Lower leg skin (tissue), 4 donors: ENCODE data around the gene SOS1. TPM values are rescaled to one million over a fixed set of nuclear protein-coding genes. Genes with fewer than 3 reads are reported as not detected.
"Not testable (repeated sequence)": the region's sequence is repeated elsewhere in the genome, so short reads cannot be mapped to it uniquely, and the experiment has no call there.

ENCODE experiments used
- DNase-seq, 2 donors: peaks; one replicate each; pipeline ENCODE4 v3.0.0-alpha.2; 2019; ENCODE audit warnings: low spot score in 2 of 2
- H3K4me3 ChIP-seq: fragments of 200-600 bp; sonication (generic); 2 replicates; pipeline ENCODE4 v1.5.1; 2017; ENCODE audit warnings: mild to moderate bottlenecking, low read depth; ENCODE audit not compliant: poor library complexity, severe bottlenecking
- CTCF ChIP-seq, 3 donors: fragments of 450-650 bp; IDR thresholded peaks; one replicate each; pipeline ENCODE4 v1.5.1; 2016; ENCODE audit warnings: antibody characterized with exemption in 3 of 3, mild to moderate bottlenecking in 3 of 3, moderate library complexity in 2 of 3
- POLR2A ChIP-seq, 2 donors: fragments of 450-650 bp; IDR thresholded peaks; one replicate each; pipeline ENCODE4 v1.6.1; 2016 to 2017; ENCODE audit warnings: antibody characterized with exemption in 2 of 2, mild to moderate bottlenecking in 1 of 2, moderate library complexity in 1 of 2
- WGBS, 2 donors: methylation state at CpG; one replicate each; pipeline ENCODE4 v1.1.5; 2018; 5-methylcytosine and 5-hydroxymethylcytosine counted together
- intact Hi-C: fragments of 100-400 bp; cut with DNase I; formaldehyde crosslinking; loops from one replicate; pipeline ENCODE4 v1.15.0; 2023; ENCODE audit warnings: low total_unique reads
- total RNA-seq, 4 donors: library from RNA; depleted of rRNA; stranded (reverse); fragments of >200 nt; gene quantifications; one replicate each; pipeline ENCODE4 v1.1.0, GENCODE V29; 2016

Gene SOS1
- total RNA-seq, 4 donors from 2014 or later, result 18.9 to 25.0 (median 19.3) TPM

DNA sequence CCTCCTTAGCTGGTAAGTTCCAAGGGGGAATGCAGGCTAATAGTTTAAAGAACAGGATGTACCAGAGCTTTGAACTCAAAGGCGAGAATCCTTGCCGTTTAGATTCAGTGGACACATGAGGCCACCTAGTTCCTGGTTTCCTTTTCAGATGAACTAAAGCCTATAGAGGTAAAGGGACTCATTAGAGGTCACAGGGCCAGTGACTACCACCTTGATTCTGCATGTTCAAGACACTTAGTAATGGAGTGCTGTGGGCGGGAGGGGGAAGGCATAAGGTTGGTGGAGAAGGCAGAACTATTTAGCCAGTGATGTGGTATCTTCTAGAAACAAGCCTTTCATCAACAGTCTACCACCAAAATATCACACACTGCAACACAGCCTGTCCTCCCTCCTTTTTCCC, 183.3 kb downstream of the SOS1 start:
- WGBS, 2 donors, result 82 to 90% methylated on average over 3 of the region's 3 CpGs
- DNase-seq, result no peak
- TF ChIP-seq CTCF (IDR thresholded peaks at IDR 0.05) (no peak), POLR2A (IDR thresholded peaks at IDR 0.05) (no peak)
- no peak overlapping the region for H3K4me3 ChIP-seq
- intact Hi-C loops, result no loop called here

DNA sequence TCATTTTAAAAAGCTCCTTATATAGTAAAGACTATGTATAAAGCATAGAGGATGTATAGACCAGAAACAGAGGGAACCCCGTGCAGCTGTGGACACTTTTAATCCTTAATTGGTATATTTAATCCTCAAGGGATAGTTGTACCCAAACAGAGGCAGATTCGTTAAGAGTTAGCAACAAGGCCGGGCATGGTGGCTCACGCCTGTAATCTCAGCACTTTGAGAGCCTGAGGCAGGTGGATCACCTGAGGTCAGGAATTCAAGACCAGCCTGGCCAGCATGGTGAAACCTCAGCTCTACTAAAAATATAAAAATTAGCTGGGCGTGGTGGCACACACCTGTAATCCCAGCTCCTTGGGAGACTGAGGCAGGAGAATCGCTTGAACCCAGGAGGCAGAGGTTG, 184.3 kb downstream of the SOS1 start:
- intact Hi-C loops, H3K4me3 ChIP-seq, DNase-seq: not testable (repeated sequence)
- WGBS, 2 donors, result 84 to 88% methylated on average over 6 of the region's 6 CpGs

GRCh38 chr2:38935568-38936172, 185.2 kb downstream of the SOS1 start:
- WGBS, 2 donors, result 88 to 93% methylated on average over 4 of the region's 4 CpGs
- no peak overlapping the region for H3K4me3 ChIP-seq
- intact Hi-C loops, result no loop called here
- TF ChIP-seq POLR2A (IDR thresholded peaks at IDR 0.05) (no peak), CTCF (IDR thresholded peaks at IDR 0.05) (no peak)
- no peak for DNase-seq

- TF ChIP-seq POLR2A (IDR thresholded peaks at IDR 0.05) (no peak), CTCF (IDR thresholded peaks at IDR 0.05) (no peak)
- no peak for DNase-seq
- WGBS, 2 donors, result 75 to 79% methylated on average over 5 of the region's 5 CpGs
- H3K4me3 ChIP-seq, result no peak overlapping the region
- intact Hi-C loops, result no loop called here
Observed at GRCh38 chr2:38934742-38935141, 186.1 kb downstream of the SOS1 start.

DNA sequence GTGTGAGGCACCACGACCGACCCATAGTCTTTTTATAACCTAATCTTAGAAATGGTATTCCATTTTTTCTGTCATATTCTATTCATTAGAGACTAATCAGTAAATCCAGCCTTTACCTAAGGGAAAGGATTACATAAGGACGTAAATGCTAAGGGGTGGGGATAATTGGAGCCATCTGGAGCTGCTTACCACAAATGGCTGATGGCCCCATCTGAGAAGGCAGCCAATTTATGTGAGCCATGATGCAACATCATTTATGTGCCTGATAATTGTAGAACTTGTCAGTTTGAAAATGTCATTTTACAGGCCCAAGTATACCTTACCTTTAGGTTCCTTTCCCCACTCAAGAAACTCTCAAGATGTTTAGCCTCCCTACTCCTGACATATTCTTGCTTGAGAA, 187.2 kb downstream of the SOS1 start:
- 71 to 75% methylated on average over 3 of the region's 3 CpGs for WGBS, 2 donors
- DNase-seq, result no peak
- TF ChIP-seq CTCF (IDR thresholded peaks at IDR 0.05), result no peak
- no peak for TF ChIP-seq POLR2A (IDR thresholded peaks at IDR 0.05)
- H3K4me3 ChIP-seq, result no peak overlapping the region
- intact Hi-C loops, result no loop called here

GRCh38 chr2:38932586-38932985, 188.3 kb downstream of the SOS1 start:
- H3K4me3 ChIP-seq, result no peak overlapping the region
- DNase-seq, result no peak
- whole genome bisulfite sequencing, 2 donors, result 44 to 59% methylated on average over 1 of the region's 1 CpG
- no peak for TF ChIP-seq CTCF (IDR thresholded peaks at IDR 0.05)
- TF ChIP-seq POLR2A (IDR thresholded peaks at IDR 0.05), result no peak
- intact Hi-C loops, result no loop called here

Other genes with a start within 250 kb of the SOS1 start
- gene DHX57, start 245.1 kb downstream of the SOS1 start, total RNA-seq, result 10 to 100 TPM in 3 of 4 donors, 1 to 10 TPM in 1; 6.8 to 19.9 (median 15.8) TPM
- gene MORN2, start 245.1 kb downstream of the SOS1 start, total RNA-seq, result 10 to 100 TPM in 1 of 4 donors, 1 to 10 TPM in 3; 3.3 to 11.0 (median 6.5) TPM
- gene ARHGEF33, start 231.2 kb downstream of the SOS1 start, total RNA-seq, result 1 to 10 TPM in 1 of 4 donors, under 1 TPM in 3; 0.13 to 1.4 (median 0.66) TPM
- 1 to 10 TPM in 1 of 4 donors, under 1 TPM in 1, not detected in 2; 0.74 to 1.1 TPM for gene CDKL4, start 122.9 kb upstream of the SOS1 start, total RNA-seq